ENCODE results near the gene SCAMP4. TPM values are rescaled to one million over a fixed set of nuclear protein-coding genes. Genes with fewer than 3 reads are reported as not detected.

Gene SCAMP4
- total RNA-seq, 1 experiment from 2014 or later: 38.5 TPM

DNA sequence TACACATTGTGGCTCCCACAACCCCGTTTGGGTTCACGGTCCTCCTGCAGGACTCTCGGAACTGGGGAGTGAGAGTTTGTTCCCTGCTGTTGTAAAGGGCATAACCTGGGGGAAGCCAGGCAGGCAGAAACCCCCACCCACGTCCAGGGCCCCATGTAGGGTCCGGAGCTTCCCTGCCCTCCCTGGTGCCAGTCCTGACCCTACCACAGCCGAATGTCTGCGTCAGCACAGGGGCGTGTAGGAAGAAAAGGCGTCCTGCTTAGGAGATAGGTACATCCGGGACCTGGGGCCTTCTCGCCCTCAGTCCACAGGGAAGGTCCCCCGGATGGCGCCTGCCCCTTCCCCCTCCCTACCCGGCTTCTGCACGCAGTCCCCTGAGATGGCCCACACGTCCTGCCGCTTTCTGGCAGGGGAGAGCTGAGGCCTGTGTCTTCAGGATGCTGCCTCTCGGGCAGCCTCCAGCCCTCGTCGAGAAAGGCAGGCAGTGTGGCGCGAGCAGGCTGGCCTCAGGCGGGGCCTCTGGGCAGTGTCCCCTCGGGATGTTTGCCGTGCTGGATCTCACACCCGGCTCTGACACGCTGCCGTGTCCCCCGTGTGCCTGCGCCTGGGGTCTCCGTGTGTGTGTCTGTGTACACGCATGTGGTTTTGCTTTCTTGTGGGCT, 54.9 kb downstream of the SCAMP4 start:
- DNase-seq (ENCODE audit: low read depth, low spot score): no peak
- in situ Hi-C loops (cut with HindIII; ENCODE audit: low pct_unique_long_range_greater_than_20kb, low sequenced_read_pairs): no loop called here

DNA sequence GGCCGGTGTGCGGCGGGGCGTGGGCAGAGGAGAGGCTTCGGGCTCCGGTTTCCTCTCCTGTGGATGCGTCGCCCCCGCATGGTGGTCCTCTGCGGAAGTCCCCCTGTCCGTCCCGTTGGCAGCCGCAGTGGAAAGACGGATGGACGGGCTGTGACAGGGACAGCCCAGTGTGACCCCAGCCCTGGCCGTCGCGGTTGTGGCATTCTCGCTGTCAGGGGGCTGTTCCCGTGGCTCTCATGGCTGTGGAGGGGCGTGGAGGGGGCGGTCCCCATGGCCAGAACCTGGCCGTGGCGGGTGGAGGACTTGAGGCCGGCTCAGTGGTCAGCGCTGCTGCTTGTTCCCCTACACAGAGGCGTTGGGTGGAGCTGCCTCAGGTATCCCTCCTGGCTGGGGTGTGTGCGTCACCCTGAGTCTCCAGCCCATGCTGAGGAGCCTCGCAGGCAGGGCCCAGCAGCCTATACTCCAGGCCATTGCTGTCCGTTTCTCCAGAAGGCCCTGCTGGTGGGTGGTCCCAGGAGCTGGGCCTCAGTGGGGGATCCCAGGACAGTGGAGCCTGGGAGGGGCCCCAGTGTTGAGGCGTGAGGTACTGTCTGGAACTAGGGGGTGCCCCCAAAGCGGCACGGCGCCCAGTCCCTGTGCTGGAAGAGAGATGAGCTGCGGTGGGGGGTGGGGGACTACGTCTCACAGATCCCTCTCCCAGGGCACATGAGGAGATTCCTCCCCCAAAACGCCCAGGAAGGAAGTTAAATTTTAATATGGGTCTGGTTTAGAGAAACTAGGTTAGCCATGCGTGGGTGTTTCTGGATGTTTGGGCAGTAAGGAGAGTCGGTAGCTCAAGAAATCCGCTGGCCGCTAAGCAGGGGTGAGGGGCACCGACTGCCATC, 56.0 kb downstream of the SCAMP4 start:
- in situ Hi-C loops (cut with HindIII; ENCODE audit: low pct_unique_long_range_greater_than_20kb, low sequenced_read_pairs): no loop called here

DNA sequence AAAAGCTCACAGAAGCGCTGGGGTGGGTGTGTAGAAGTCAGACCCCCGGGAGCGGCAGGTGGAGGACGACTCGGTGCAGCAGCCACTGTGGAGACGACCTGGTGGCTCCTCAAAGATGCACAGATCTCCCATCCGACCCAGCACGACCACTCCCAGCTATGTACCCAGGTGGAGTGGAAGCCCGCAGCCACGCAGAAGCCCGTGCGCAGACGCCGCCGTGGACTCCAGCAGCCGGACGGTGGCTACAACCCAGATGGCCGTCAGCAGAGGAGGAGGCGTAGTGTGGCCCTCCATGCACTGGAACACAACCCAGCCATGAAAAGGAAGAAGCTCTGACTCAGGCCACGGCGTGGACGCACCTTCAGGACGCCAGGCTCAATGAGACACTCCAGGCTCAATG, 57.5 kb downstream of the SCAMP4 start:
- in situ Hi-C loops (cut with HindIII; ENCODE audit: low pct_unique_long_range_greater_than_20kb, low sequenced_read_pairs): no loop called here
- no peak for DNase-seq (ENCODE audit: low read depth, low spot score)

More for the DNA sequence above, 56.0 kb downstream of the SCAMP4 start:
- no peak for DNase-seq (ENCODE audit: low read depth, low spot score)

DNA sequence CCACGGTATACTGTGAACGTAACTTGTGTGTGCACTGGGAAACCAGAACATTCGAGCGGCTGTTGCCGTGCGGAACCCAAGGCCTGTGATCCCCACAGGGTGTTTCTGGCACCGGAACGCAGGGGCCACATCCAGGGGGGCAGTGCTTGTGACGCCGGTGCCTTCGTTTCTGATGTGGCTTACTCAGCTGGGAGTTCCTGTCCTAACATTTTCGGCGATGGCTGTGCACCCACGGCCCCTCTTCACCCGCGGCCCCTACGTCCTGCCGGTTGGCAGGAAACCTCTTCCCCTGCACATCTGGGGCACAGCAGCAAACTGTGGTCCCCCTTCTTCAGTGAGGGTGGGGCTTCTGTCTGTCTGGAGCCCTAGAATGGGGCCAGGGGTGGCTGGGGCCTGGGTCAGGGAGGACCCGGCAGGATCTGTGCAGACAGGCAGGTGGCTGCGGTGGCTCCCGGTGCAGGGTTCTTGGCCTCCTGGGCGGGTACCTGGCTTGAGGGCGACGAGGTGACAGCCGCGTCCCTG, 61.9 kb downstream of the SCAMP4 start:
- in situ Hi-C loops (cut with HindIII; ENCODE audit: low pct_unique_long_range_greater_than_20kb, low sequenced_read_pairs): no loop called here
- DNase-seq (ENCODE audit: low read depth, low spot score): no peak

DNA sequence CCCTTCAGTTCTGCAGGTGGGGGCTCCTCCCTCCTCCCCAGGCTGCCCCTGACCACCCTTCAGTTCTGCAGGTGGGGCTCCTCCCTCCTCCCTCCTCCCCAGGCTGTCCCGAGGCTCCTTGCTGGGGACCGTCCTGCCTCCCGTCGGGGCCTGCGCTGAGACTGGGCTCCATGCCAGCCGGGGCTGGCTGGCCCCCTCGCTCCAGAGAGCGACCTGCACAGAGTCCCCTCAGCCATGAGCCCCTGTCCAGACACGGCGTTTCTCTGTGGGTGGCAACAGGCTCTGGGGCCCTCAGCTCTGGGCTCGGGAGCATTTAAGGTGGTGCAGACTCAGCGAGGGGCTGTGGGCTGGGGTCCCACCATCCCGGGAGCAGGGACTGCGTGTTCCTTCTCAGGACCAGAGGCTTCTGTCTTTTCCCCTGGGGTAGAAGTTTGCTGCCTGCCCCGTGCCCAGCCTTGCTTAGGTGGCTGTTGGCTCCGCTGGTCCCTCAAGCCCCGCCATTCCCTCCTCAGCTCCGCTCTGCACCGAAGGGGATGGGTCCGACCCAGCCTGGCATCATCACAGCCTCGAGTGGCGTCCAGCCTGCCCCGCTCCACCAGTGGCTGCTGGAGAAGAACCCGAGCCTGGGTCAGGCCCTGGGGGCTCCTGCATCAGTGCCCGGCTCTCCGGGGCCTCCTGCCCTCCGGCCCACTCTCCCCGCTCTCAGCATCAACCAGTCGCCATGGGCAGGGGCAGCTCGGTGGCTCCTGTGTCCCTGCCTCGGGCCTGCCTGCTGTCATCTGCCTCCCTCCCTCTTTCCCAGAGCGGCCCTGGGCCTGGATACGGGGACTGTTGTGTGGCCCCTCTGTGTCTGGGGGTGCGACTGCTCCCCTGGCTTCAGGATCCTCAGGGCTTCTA, 63.3 kb downstream of the SCAMP4 start:
- in situ Hi-C loops (cut with HindIII; ENCODE audit: low pct_unique_long_range_greater_than_20kb, low sequenced_read_pairs): no loop called here
- DNase-seq (ENCODE audit: low read depth, low spot score): no peak

DNA sequence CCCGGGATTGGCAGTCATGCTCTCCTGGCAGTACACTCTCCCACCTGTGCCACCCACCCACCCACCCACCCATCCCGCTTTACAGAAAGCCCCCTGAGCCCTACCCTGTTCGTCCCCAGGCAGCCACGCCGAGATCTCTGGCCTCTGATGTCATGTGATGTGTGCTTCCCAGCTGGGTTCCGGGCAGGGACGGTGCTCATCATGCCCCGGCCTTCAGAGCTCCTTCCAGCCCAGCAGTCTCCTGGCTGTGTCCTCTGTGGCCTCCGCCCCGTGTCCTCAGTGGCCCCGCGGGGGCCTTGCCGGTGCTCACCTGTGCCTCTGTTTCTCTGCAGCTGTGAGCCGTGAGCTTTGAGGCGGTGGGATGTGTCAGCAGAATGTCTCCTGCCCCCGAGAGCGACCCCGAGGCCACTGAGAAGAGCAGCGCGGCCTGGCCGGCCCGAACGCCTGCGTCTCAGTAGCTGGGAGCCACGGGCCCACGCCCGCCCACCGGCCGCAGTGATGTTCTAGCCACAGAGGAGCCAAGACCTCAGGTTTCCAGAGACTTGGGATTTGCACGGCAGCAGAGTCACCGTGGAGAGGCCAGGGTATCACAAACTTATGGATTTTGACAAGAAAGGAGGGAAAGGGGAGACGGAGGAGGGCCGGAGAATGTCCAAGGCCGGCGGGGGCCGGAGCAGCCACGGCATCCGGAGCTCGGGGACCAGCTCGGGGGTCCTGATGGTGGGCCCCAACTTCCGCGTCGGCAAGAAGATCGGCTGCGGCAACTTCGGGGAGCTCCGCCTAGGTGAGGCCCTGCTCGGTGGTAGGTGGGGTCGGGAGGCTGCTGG, 64.2 kb downstream of the SCAMP4 start:
- DNase-seq (ENCODE audit: low read depth, low spot score): no peak
- in situ Hi-C loops (cut with HindIII; ENCODE audit: low pct_unique_long_range_greater_than_20kb, low sequenced_read_pairs): no loop called here

DNA sequence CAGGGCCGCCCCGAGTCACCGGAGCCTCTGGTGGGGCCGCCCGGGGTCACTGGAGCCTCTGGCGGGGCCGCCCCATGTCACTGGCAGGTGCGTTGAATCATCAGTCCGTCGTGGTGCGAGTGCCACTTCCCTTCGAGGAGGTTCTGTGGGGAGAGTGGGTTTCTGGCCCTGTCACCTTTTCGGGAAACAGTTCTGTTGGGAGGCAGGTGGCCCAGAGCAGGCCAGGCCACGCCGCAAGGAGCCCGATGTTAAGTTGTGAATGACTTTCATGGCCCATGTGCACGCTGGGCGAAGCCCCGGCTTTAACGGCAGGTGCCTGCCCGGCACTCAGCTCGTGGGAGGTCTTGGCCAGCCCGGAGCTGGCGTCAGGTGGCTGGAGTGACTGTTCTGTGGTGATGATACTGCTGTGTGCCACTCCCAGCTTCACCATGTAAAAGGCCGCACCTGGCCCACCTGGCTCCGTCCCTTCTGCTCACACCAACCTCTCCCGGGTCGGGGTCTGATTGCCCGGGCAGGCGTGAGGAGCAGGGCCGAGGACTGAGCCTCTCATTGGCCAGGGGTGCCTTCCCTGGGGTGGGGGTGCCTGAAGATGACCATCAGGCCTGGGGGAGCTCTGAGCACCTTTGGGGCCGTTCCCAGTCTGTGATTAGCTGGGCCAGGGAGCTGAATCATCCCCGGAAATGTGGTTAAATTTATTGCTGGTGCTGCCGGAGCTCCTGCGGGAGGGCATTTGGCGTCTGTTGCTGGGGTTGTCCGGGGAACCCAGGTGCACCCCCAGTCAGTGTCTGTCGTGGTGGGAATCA, 65.0 kb downstream of the SCAMP4 start:
- DNase-seq (ENCODE audit: low read depth, low spot score): no peak
- in situ Hi-C loops (cut with HindIII; ENCODE audit: low pct_unique_long_range_greater_than_20kb, low sequenced_read_pairs): no loop called here

DNA sequence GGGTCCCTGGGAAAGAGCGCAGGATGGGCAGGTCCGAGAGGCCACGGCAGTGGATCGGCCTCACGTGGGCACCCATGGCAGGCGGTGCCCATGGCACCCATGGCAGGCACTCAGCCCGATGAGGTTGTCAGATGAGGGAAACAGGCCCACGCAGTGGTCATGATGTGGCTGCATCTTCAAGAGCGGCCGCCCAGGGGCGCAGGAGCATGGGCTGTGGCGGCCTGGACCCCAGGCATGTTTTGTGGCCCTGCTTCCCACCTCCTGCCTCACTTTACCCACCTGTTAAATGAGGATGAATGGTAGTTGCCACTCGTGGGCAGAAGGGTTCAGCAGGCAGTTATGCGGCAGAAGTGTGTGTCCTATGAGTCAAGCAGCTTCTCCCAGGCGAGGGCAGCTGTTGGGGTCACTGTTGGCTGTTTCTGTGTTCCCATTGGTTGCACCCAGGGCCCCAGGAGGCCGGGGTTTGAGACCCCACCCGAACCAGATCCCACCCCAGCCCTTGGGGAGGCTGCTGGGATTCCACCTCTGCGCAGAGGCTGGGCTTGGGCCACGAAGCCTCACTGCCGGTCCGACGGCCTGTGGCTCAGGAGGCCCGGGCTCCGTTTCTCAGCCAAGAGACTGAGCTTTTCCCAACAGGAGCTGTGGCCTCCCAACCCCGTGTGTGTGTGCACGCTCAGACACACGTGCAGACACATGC, 65.8 kb downstream of the SCAMP4 start:
- in situ Hi-C loops (cut with HindIII; ENCODE audit: low pct_unique_long_range_greater_than_20kb, low sequenced_read_pairs): no loop called here
- DNase-seq (ENCODE audit: low read depth, low spot score): no peak

DNA sequence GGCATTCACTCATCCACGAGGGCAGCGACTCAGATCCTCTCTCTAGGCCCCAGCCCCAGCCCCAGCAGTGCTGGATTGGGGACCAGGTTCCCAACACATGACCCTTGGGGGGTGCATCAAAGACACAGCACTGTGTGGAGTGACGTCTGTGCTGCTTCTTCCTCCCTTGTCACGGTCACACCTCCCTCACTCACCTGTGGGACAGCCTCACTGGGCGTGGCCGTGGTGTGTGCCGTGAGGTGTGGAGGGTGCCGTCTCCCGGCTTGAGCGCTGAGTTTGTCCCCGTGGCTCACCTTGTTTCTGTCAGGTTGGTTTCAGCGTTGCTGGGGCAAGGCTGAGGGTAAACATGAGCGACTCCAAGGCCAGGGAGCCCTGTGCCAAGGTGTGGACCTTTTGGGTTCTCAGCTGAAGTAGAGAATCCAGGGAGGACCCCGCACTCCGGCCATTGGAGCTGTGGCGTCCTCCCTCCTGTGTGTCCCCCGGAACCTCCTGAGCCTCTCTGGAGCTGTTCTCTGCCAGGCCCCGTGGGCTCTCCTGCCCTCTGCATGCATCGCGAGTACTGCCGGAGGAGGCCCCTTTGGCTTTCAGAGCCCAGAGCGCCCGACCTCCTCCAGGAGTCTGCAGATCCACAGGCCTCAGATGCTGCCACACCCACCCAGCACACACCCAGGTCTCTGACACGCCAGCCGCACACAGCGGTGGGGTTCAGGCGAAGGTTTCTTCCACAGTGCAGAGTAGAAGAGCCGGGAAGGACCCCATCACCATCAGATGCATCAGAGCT, 69.4 kb downstream of the SCAMP4 start:
- in situ Hi-C loops (cut with HindIII; ENCODE audit: low pct_unique_long_range_greater_than_20kb, low sequenced_read_pairs): no loop called here
- no peak for DNase-seq (ENCODE audit: low read depth, low spot score)

DNA sequence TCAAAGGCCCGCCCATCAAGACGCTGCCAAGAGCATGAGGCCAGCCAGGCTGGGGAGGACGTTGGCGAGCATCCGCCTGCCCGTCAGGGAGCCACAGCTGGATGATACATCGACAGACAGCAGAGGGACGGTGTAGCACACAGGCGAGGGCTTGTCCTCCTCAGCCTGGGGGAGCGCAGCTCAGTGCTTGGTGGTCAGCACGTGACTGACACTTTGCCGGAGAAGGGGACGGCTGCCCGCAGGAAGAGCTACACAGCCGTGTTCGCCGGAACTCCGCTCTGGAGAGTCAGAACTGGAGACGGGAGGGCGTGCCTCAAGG, 69.9 kb downstream of the SCAMP4 start:
- no peak for DNase-seq (ENCODE audit: low read depth, low spot score)
- in situ Hi-C loops (cut with HindIII; ENCODE audit: low pct_unique_long_range_greater_than_20kb, low sequenced_read_pairs): no loop called here

Other genes starting within 250 kb of the SCAMP4 start
- not detected in 2 replicates for gene ONECUT3, start 151.9 kb upstream of the SCAMP4 start, total RNA-seq (2014; rRNA removed; shearing (Covaris generic))
- 1.4 and 2.0 TPM in 2 replicates for gene ATP8B3, start 93.1 kb upstream of the SCAMP4 start, total RNA-seq (2014; rRNA removed; shearing (Covaris generic))
- gene REXO1, start 56.9 kb upstream of the SCAMP4 start, total RNA-seq (2014; rRNA removed; shearing (Covaris generic)): 4.2 and 4.3 TPM in 2 replicates
- gene KLF16, start 41.8 kb upstream of the SCAMP4 start, total RNA-seq (2014; rRNA removed; shearing (Covaris generic)): 7.1 and 10.0 TPM in 2 replicates
- gene ABHD17A, start 19.9 kb upstream of the SCAMP4 start, total RNA-seq (2014; rRNA removed; shearing (Covaris generic)): 48.0 and 49.7 TPM in 2 replicates
- 2.6 and 3.0 TPM in 2 replicates for gene ADAT3, start within 50 bp of the SCAMP4 start, total RNA-seq (2014; rRNA removed; shearing (Covaris generic))
- gene CSNK1G2, start 35.8 kb downstream of the SCAMP4 start, total RNA-seq (2014; rRNA removed; shearing (Covaris generic)): 45.1 and 49.3 TPM in 2 replicates
- gene BTBD2, start 110.3 kb downstream of the SCAMP4 start, total RNA-seq (2014; rRNA removed; shearing (Covaris generic)): 30.2 and 34.5 TPM in 2 replicates
- gene MKNK2, start 145.8 kb downstream of the SCAMP4 start, total RNA-seq (2014; rRNA removed; shearing (Covaris generic)): 19.1 and 22.2 TPM in 2 replicates
- 5.0 and 5.1 TPM in 2 replicates for gene MOB3A, start 190.9 kb downstream of the SCAMP4 start, total RNA-seq (2014; rRNA removed; shearing (Covaris generic))
- 0.40 TPM in 1 of 2 replicates, not detected in the other for gene IZUMO4, start 191.5 kb downstream of the SCAMP4 start, total RNA-seq (2014; rRNA removed; shearing (Covaris generic))
- 114 and 131 TPM in 2 replicates for gene AP3D1, start 246.2 kb downstream of the SCAMP4 start, total RNA-seq (2014; rRNA removed; shearing (Covaris generic))

All from SK-MEL-5 (cell line).